ENCODE results near the gene FNIP2. TPM values are rescaled to one million over a fixed set of nuclear protein-coding genes. Genes with fewer than 3 reads are reported as not detected.
"Not testable (repeated sequence)": the region's sequence is repeated elsewhere in the genome, so short reads cannot be mapped to it uniquely, and the experiment has no call there.

FNIP2 gene
- total RNA-seq, 1 donor from 2014 or later = 19.7 TPM

- intact Hi-C loops (cut with micrococcal nuclease) = no loop called here
These were observed 92.9 kb downstream of the FNIP2 start for GRCh38 chr4:158861766-158862165.

GRCh38 chr4:158863296-158863695 is 94.5 kb downstream of the FNIP2 start:
- intact Hi-C loops (cut with micrococcal nuclease) = no loop called here

GRCh38 chr4:158865520-158866177 is 96.8 kb downstream of the FNIP2 start:
- intact Hi-C loops (cut with micrococcal nuclease) = no loop called here

- intact Hi-C loops (cut with micrococcal nuclease) = no loop called here
These were observed 100.2 kb downstream of the FNIP2 start for GRCh38 chr4:158869001-158869400.

GRCh38 chr4:158869761-158870160 is 100.9 kb downstream of the FNIP2 start:
- intact Hi-C loops (cut with micrococcal nuclease) = loop anchor here (5.0 kb wide), 1 partner anchor 38 kb away; no protein-coding TSS in a partner anchor

- intact Hi-C loops (cut with micrococcal nuclease) = loop anchor here (5.0 kb wide), 1 partner anchor 37 kb away; no protein-coding TSS in a partner anchor
These were observed 101.4 kb downstream of the FNIP2 start for GRCh38 chr4:158870282-158870625.

- intact Hi-C loops (cut with micrococcal nuclease) = loop anchor here (5.0 kb wide), 1 partner anchor 37 kb away; no protein-coding TSS in a partner anchor
These were observed 102.0 kb downstream of the FNIP2 start for GRCh38 chr4:158870626-158871334.

GRCh38 chr4:158871335-158871724 is 102.5 kb downstream of the FNIP2 start:
- intact Hi-C loops (cut with micrococcal nuclease) = loop anchor here (5.0 kb wide), 1 partner anchor 36 kb away; no protein-coding TSS in a partner anchor

GRCh38 chr4:158873795-158874401 is 105.1 kb downstream of the FNIP2 start:
- intact Hi-C loops (cut with micrococcal nuclease) = loop anchor here (5.0 kb wide), 1 partner anchor 33 kb away; no protein-coding TSS in a partner anchor

GRCh38 chr4:158875026-158875425 is 106.2 kb downstream of the FNIP2 start:
- intact Hi-C loops (cut with micrococcal nuclease) = no loop called here

- intact Hi-C loops (cut with micrococcal nuclease) = no loop called here
These were observed 106.6 kb downstream of the FNIP2 start for GRCh38 chr4:158875455-158875854.

- intact Hi-C loops (cut with micrococcal nuclease) = no loop called here
These were observed 108.2 kb downstream of the FNIP2 start for GRCh38 chr4:158877069-158877468.

GRCh38 chr4:158882142-158882541 is 113.3 kb downstream of the FNIP2 start:
- intact Hi-C loops (cut with micrococcal nuclease) = not testable (repeated sequence)

GRCh38 chr4:158884280-158884679 is 115.5 kb downstream of the FNIP2 start:
- intact Hi-C loops (cut with micrococcal nuclease) = no loop called here

- intact Hi-C loops (cut with micrococcal nuclease) = no loop called here
These were observed 116.7 kb downstream of the FNIP2 start for GRCh38 chr4:158885564-158885963.

- intact Hi-C loops (cut with micrococcal nuclease) = no loop called here
These were observed 121.5 kb downstream of the FNIP2 start for GRCh38 chr4:158890294-158890693.

- intact Hi-C loops (cut with micrococcal nuclease) = no loop called here
These were observed 122.4 kb downstream of the FNIP2 start for GRCh38 chr4:158891256-158891655.

GRCh38 chr4:158894826-158895225 is 126.0 kb downstream of the FNIP2 start:
- intact Hi-C loops (cut with micrococcal nuclease) = no loop called here

- intact Hi-C loops (cut with micrococcal nuclease) = no loop called here
These were observed 127.2 kb downstream of the FNIP2 start for GRCh38 chr4:158895797-158896576.

- intact Hi-C loops (cut with micrococcal nuclease) = not testable (repeated sequence)
These were observed 127.9 kb downstream of the FNIP2 start for GRCh38 chr4:158896577-158897238.

GRCh38 chr4:158900408-158900807 is 131.6 kb downstream of the FNIP2 start:
- intact Hi-C loops (cut with micrococcal nuclease) = not testable (repeated sequence)

Data from T-helper 1 cell treated with Interleukin-12 subunit alpha and Interleukin-12 subunit beta and Interleukin-4 antibody, amounts not matched to agents 30 ng/mL and 1 ng/mL, for 36 hours (primary cell).